ENCODE results near the gene GNG7.

DNA sequence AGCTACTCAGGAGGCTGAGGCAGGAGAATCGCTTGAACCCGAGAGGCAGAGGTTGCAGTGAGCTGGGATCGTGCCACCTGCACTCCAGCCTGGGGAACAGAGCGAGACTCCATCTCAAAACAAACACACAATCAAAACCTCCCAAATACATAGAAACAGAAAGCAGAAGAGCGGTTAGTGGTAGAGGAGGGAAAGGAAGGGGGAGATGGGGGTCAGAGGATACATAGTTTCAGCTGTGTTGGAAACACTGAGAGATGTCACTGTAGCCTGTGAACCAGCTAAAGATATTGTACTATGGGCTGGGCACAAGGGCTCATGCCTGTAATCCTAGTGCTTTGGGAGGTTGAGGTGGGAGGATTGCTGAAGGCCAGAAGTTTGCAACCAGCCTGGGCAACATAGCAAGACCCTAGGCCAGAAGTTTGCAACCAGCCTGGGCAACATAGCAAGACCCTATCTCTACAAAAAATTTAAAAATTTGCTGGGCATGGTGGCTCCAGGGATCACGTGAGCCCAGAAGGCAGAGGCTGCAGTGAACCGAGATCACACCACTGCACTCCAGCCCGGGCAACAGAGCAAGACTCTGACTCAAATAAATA is 49.9 kb downstream of the GNG7 start:
- TF ChIP-seq, protein P1, sequence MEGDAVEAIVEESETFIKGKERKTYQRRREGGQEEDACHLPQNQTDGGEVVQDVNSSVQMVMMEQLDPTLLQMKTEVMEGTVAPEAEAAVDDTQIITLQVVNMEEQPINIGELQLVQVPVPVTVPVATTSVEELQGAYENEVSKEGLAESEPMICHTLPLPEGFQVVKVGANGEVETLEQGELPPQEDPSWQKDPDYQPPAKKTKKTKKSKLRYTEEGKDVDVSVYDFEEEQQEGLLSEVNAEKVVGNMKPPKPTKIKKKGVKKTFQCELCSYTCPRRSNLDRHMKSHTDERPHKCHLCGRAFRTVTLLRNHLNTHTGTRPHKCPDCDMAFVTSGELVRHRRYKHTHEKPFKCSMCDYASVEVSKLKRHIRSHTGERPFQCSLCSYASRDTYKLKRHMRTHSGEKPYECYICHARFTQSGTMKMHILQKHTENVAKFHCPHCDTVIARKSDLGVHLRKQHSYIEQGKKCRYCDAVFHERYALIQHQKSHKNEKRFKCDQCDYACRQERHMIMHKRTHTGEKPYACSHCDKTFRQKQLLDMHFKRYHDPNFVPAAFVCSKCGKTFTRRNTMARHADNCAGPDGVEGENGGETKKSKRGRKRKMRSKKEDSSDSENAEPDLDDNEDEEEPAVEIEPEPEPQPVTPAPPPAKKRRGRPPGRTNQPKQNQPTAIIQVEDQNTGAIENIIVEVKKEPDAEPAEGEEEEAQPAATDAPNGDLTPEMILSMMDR (conservative IDR thresholded peaks at IDR 0.05 in 1 of 2, IDR thresholded peaks at IDR 0.05 in 1 of 2; ENCODE audit: extremely low read depth in 1 of 2, insufficient read depth in 1 of 2, low read depth in 1 of 2, low read length in 2 of 2): no peak
- TF ChIP-seq EZH2 (IDR thresholded peaks at IDR 0.05; ENCODE audit: borderline replicate concordance, low read length): no peak

All from mammary epithelial cell (primary cell).